Prostate gland (tissue), 2 donors: ENCODE data around the gene CNTNAP2.

Experiments used
- POLR2A ChIP-seq: fragments of 450-650 bp; IDR thresholded peaks from one replicate; pipeline ENCODE4 v1.6.1; 2016; ENCODE audit warnings: antibody characterized with exemption, mild to moderate bottlenecking
- POLR2AphosphoS5 ChIP-seq: sonication (generic); formaldehyde crosslinking; IDR thresholded peaks from one replicate; pipeline ENCODE4 v1.6.1; 2017; ENCODE audit warnings: antibody characterized with exemption
- TF ChIP-seq, protein P1 (sequence below), 4 experiments: fragments of 200-600 bp in 2 of 4; fragments of 450-650 bp in 2 of 4; sonication (generic) in 2 of 4; IDR thresholded peaks; 1 replicate in 3 of 4; 2 replicates in 1 of 4; pipeline ENCODE4 v1.5.1; 2016 to 2019; ENCODE audit warnings: antibody characterized with exemption in 4 of 4, mild to moderate bottlenecking in 2 of 4, moderate library complexity in 2 of 4

DNA sequence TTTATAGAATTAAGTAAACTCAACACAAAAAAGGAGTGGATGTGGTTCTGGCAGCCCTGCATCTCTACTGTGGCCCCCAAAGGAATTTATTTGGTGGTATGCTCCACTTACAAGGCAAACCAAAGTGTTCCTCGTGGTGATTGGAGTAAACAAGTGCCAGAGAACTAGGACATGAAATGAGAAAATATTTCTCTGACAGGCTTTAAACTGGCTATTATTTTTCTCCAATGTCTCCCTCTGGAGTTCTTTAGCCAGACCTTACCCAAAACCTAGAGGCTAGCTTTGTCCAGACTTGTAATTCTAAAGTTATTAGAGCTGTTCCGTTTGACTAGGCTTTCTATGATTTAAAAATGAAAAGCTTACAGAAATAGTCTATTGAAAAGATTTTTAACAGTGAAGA is 990.1 kb downstream of the CNTNAP2 start:
- TF ChIP-seq, protein P1, sequence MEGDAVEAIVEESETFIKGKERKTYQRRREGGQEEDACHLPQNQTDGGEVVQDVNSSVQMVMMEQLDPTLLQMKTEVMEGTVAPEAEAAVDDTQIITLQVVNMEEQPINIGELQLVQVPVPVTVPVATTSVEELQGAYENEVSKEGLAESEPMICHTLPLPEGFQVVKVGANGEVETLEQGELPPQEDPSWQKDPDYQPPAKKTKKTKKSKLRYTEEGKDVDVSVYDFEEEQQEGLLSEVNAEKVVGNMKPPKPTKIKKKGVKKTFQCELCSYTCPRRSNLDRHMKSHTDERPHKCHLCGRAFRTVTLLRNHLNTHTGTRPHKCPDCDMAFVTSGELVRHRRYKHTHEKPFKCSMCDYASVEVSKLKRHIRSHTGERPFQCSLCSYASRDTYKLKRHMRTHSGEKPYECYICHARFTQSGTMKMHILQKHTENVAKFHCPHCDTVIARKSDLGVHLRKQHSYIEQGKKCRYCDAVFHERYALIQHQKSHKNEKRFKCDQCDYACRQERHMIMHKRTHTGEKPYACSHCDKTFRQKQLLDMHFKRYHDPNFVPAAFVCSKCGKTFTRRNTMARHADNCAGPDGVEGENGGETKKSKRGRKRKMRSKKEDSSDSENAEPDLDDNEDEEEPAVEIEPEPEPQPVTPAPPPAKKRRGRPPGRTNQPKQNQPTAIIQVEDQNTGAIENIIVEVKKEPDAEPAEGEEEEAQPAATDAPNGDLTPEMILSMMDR (IDR thresholded peaks at IDR 0.05): no peak
- TF ChIP-seq POLR2AphosphoS5 (no peak), POLR2A (no peak)
